ENCODE measurements around the gene COL4A6.

The COL4A6 gene

GRCh38 chrX:108456971-108457477, 18.8 kb upstream of the COL4A6 start:
- Histone ChIP-seq H3K4me3 (ENCODE audit: low read length) (no peak overlapping the region), H3K4me2 (ENCODE audit: low read depth, low read length) (no peak overlapping the region), H2AFZ (ENCODE audit: low read length) (no peak overlapping the region), H3F3A (ENCODE audit: insufficient read depth, low read length) (no peaks in the 10 kb centered on the region), H4K20me1 (ENCODE audit: insufficient read depth, low read length) (no peaks in the 10 kb centered on the region), H3K9ac (ENCODE audit: low read length) (no peak overlapping the region), H3K9me3 (replicated peaks; ENCODE audit: insufficient read depth, low read length) (no peaks in the 10 kb centered on the region), H3K27me3 (replicated peaks; ENCODE audit: insufficient read depth, low read length) (no peaks in the 10 kb centered on the region), H3K9me2 (replicated peaks; ENCODE audit: insufficient read depth, low read length) (no peaks in the 10 kb centered on the region), H3K4me1 (ENCODE audit: low read length) (no peaks in the 10 kb centered on the region), H3K36me3 (replicated peaks; ENCODE audit: insufficient read depth, low read length) (no peaks in the 10 kb centered on the region), H3K79me2 (ENCODE audit: low read length) (no peaks in the 10 kb centered on the region), H3K27ac (ENCODE audit: low read length) (no peak overlapping the region)
- TF ChIP-seq CTCF (IDR thresholded peaks at IDR 0.05; ENCODE audit: low read length) = no peak
- no peak for TF ChIP-seq EZH2 (optimal IDR thresholded peaks at IDR 0.05; ENCODE audit: low read depth, low read length)
- TF ChIP-seq EZH2phosphoT487 (IDR thresholded peaks at IDR 0.05; ENCODE audit: low read length) = no peak
- no peak for DNase-seq

DNA sequence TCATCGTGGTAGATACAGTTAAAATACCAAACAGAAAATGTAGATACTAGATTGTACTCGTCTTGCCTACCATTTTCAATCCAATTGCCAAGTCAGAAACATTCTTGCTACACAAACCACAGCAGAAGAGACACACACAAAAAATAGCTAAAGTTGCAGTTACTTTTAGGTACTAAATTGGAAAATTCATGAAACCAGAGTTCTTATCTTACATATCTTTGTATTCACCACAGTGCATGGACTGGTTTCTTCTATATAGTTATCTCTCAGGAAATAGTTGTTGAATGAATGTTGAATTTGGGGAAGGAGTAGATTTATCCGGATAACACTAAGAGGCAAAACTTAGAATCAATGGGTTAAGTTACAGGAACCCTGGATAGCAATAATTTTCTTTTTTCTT, 15.6 kb upstream of the COL4A6 start:
- H3K79me2 ChIP-seq (ENCODE audit: low read length) = no peaks in the 10 kb centered on the region
- no peaks in the 10 kb centered on the region for H3K9me2 ChIP-seq (replicated peaks; ENCODE audit: insufficient read depth, low read length)

GRCh38 chrX:108447303-108447702, 9.1 kb upstream of the COL4A6 start:
- no peak for TF ChIP-seq EZH2phosphoT487 (IDR thresholded peaks at IDR 0.05; ENCODE audit: low read length)
- TF ChIP-seq CTCF (IDR thresholded peaks at IDR 0.05; ENCODE audit: low read length) = no peak
- no peak for TF ChIP-seq EZH2 (optimal IDR thresholded peaks at IDR 0.05; ENCODE audit: low read depth, low read length)
- no peak overlapping the region for H2AFZ ChIP-seq (ENCODE audit: low read length)

More for the DNA sequence above, 15.6 kb upstream of the COL4A6 start:
- no peak overlapping the region for H3K27ac ChIP-seq (ENCODE audit: low read length)
- no peaks in the 10 kb centered on the region for H3K27me3 ChIP-seq (replicated peaks; ENCODE audit: insufficient read depth, low read length)
- no peak overlapping the region for H3K4me2 ChIP-seq (ENCODE audit: low read depth, low read length)
- no peak for DNase-seq
- H4K20me1 ChIP-seq (ENCODE audit: insufficient read depth, low read length) = no peaks in the 10 kb centered on the region
- no peaks in the 10 kb centered on the region for H3F3A ChIP-seq (ENCODE audit: insufficient read depth, low read length)
- H3K4me1 ChIP-seq (ENCODE audit: low read length) = no peaks in the 10 kb centered on the region
- no peak overlapping the region for H3K4me3 ChIP-seq (ENCODE audit: low read length)
- H3K36me3 ChIP-seq (replicated peaks; ENCODE audit: insufficient read depth, low read length) = no peaks in the 10 kb centered on the region
- no peak overlapping the region for H3K9ac ChIP-seq (ENCODE audit: low read length)
- no peak for TF ChIP-seq CTCF (IDR thresholded peaks at IDR 0.05; ENCODE audit: low read length)
- TF ChIP-seq EZH2phosphoT487 (IDR thresholded peaks at IDR 0.05; ENCODE audit: low read length) = no peak
- no peak for TF ChIP-seq EZH2 (optimal IDR thresholded peaks at IDR 0.05; ENCODE audit: low read depth, low read length)
- H2AFZ ChIP-seq (ENCODE audit: low read length) = no peak overlapping the region
- no peaks in the 10 kb centered on the region for H3K9me3 ChIP-seq (replicated peaks; ENCODE audit: insufficient read depth, low read length)

More at GRCh38 chrX:108447303-108447702, 9.1 kb upstream of the COL4A6 start:
- Histone ChIP-seq H3K9me3 (replicated peaks; ENCODE audit: insufficient read depth, low read length) (no peaks in the 10 kb centered on the region), H3K4me1 (ENCODE audit: low read length) (no peaks in the 10 kb centered on the region), H3K79me2 (ENCODE audit: low read length) (no peaks in the 10 kb centered on the region), H3K4me2 (ENCODE audit: low read depth, low read length) (no peak overlapping the region), H3K9ac (ENCODE audit: low read length) (no peak overlapping the region), H3K27me3 (replicated peaks; ENCODE audit: insufficient read depth, low read length) (no peaks in the 10 kb centered on the region), H3K36me3 (replicated peaks; ENCODE audit: insufficient read depth, low read length) (no peaks in the 10 kb centered on the region), H3K27ac (ENCODE audit: low read length) (no peak overlapping the region), H4K20me1 (ENCODE audit: insufficient read depth, low read length) (no peaks in the 10 kb centered on the region), H3K9me2 (replicated peaks; ENCODE audit: insufficient read depth, low read length) (no peaks in the 10 kb centered on the region), H3F3A (ENCODE audit: insufficient read depth, low read length) (no peaks in the 10 kb centered on the region), H3K4me3 (ENCODE audit: low read length) (no peak overlapping the region)
- DNase-seq = no peak
